AG10803 (cell line): ENCODE results near the gene PREPL.

ENCODE experiments used
- DNase-seq: peaks from one replicate; pipeline ENCODE4 v3.0.0; 2010; ENCODE audit warnings: low read depth
- H3K4me3 ChIP-seq: 2 replicates; pipeline ENCODE4 v1.5.1; 2011; ENCODE audit warnings: mild to moderate bottlenecking, low read length, control low read depth
- CTCF ChIP-seq: conservative IDR thresholded peaks from 2 replicates; pipeline ENCODE4 v1.5.1; 2011; ENCODE audit warnings: mild to moderate bottlenecking, low read length, control low read depth, inconsistent platforms

PREPL gene

DNA sequence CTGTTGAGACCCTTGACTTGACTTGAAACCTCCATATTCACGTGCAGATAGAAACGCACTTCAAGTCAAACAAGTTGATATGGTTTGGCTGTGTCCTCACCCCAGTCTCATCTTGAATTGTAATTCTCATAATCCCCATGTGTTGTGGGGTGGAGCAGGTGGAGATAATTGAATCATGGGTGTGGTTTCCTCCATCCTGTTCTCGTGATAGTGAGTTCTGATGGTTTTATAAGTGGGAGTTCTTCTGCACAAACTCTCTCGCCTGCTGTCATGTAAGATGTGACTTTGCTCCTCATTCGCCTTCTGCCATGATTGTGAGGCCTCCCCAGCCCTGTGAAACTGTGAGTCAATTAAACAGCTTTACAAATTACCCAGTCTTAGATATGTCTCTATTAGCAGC lies 64.6 kb downstream of the PREPL start:
- DNase-seq, result no peak
- no peak overlapping the region for H3K4me3 ChIP-seq
- TF ChIP-seq CTCF, result no peak

DNA sequence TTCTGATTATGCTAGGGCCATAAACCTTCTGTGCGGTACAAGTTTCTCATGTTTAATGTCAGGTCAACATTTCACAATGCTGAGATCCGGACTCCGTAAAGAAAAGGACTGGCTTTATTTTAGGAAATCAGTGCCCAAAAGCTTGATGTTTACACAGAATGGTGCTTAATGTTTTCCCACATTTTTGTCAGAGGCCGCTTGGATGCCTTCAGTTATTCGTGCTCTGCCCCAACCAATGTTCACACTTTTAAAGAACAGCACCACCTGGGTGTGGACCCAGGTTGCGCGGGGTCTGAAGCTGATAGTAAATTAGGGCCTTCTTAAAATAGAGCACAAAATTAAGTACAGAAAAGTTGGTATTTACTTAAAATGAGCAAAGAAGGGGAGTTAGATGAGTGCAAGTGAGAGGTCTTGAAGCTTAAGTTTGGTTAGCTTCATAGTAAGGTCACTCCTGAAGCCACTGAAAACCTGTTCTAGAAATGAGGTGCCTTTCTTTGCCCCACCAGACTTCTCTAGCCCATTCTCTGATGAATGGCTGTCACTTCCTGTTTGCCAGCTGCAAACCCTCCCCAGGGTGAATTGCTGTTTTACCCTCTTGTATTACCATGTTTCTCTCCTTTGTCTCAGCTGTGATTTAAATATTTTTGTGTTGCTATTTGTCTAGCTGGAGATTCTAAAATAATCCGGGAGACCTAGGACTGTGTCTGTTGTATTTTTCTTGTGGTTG lies 65.5 kb downstream of the PREPL start:
- no peak for DNase-seq
- TF ChIP-seq CTCF, result peak; percentile 16; the same call in 1 of the 2 replicates
- H3K4me3 ChIP-seq, result no peak overlapping the region

GRCh38 chr2:44295113-44295512 lies 66.2 kb downstream of the PREPL start:
- DNase-seq, result no peak
- no peak overlapping the region for H3K4me3 ChIP-seq
- TF ChIP-seq CTCF, result no peak

DNA sequence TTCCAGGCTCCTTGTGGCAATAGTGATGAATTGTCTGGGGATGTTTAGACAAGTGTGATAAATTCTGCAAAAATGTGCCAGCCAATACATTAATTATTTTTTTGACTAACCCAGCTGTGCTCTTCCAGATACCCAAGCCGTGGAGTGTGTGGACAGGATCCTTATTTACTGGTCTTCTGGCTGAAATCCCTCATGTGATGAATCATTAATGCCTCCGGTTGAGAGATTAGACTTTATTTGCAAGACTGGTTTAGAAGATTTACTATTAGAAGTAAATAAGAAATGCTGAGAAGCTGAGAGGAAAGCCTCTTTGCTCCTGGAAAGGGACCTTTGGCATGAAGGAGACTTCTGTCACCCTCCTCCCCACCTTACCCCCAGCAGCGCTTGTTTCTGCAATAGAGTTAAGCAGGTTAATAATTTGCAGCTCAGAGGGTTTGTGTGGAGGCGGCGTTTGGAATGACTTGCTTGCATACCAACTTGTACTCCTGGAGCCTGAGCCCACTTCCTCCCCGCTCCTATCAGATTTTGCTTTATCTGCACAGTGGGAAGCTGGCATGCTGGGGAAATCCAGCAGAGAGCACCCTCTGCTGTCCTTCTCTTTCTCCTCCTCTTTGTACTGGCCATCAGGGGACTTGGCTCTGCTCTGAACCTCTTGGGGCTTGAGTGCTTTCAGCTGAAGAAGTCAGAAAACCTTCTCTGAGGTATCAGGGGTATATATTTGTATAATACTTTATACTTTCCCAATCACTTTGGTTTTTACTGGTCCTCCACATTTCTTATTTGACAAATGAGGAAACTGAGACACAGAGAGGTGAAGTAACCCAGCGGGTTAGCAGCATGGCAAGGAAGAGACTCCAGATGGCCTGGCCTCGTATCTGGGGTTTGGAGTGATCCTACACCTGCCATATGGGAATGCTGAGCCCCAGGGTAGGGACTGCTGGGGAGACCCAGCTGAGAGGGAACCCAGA lies 69.7 kb downstream of the PREPL start:
- peak; percentile 71 for TF ChIP-seq CTCF
- peak; percentile 76 for DNase-seq
- no peak overlapping the region for H3K4me3 ChIP-seq

DNA sequence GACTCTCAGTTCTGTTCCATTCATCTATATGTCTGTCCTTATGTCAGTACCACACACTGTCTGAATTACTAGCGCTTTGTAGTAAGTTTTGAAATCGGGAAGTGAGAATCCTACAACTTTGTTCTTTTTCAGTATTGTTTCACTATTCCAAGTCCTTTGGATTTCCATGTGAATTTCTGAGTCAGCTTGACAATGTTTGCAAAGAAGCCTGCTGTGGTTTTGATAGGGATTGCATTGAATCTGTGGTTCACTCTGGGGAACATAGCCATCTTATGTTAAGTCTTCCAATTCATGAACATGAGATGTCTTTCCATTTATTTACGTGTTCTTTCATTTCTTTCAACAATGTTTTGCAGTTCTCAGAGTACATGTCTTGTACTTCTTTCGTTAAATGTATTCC lies 71.0 kb downstream of the PREPL start:
- no peak for TF ChIP-seq CTCF
- H3K4me3 ChIP-seq, result no peak overlapping the region
- DNase-seq, result peak; percentile 65

DNA sequence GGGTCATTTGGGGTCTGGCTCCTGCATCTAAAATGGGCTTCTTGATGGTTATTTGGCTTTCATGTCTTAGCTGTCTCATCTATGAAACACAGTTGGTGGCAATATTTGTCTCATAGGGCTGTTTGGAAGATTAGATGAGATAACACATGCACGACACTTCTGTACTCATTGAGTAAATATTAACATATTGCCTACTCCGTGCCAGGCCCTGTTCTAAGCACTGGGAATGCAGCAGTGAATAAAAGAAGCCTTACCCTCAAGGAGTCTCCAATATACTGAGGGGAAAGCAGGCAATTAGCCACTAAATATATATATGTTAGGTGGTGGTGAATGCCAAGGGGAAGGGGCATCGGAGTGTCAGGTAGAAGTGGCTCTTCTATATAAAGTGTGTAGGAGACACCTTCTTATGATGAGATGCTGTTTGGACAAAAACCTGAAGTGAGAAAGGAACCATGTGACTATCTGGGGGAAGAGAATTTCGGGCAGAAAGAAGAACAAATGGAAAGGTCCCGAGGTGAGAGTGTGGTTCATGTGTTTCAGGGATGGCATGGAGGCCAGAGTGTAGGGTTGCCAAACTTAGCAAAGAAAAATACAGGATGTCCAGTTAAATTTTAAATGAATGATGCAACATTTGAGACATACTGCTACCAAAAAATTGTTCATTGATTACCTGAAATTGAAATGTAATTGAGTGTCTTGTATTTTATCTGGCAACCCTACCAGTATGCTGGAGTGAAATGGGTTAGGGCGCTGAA lies 74.2 kb downstream of the PREPL start:
- no peak overlapping the region for H3K4me3 ChIP-seq
- no peak for TF ChIP-seq CTCF
- no peak for DNase-seq
